GM23338 (cell line): Measurements from ENCODE around the gene STAM. TPM values are rescaled to one million over a fixed set of nuclear protein-coding genes. Genes with fewer than 3 reads are reported as not detected.

Source experiments
- ATAC-seq: fragments of 200-7000 bp; cut with Tn5 transposase; 3 replicates; pipeline ENCODE4 v1.9.1; 2020
- DNase-seq: peaks from one replicate; pipeline ENCODE4 v3.0.0-alpha.2; 2015; ENCODE audit warnings: low spot score
- H2AFZ ChIP-seq: fragments of 200-600 bp; sonication (generic); 2 replicates; pipeline ENCODE4 v1.8.0; 2016; ENCODE audit warnings: antibody characterized with exemption, mild to moderate bottlenecking, moderate library complexity
- H3F3A ChIP-seq: fragments of 200-600 bp; sonication (generic); replicated peaks from 2 replicates; pipeline ENCODE4 v1.8.0; 2017; ENCODE audit warnings: antibody characterized with exemption, mixed run types, low read depth
- H3K27ac ChIP-seq: fragments of 200-600 bp; sonication (generic); 2 replicates; pipeline ENCODE4 v1.6.1; 2016; ENCODE audit warnings: low read depth
- H3K27me3 ChIP-seq: fragments of 200-600 bp; sonication (generic); 2 replicates; pipeline ENCODE4 v1.8.0; 2016; ENCODE audit warnings: mild to moderate bottlenecking, mixed run types, moderate library complexity; ENCODE audit not compliant: insufficient read depth
- H3K36me3 ChIP-seq: fragments of 200-600 bp; sonication (generic); 2 replicates; pipeline ENCODE4 v1.8.0; 2016; ENCODE audit warnings: mild to moderate bottlenecking; ENCODE audit not compliant: insufficient read depth
- H3K4me1 ChIP-seq: fragments of 200-600 bp; sonication (generic); 2 replicates; pipeline ENCODE4 v1.8.0; 2016; ENCODE audit warnings: mild to moderate bottlenecking, moderate library complexity; ENCODE audit not compliant: insufficient read depth
- H3K4me2 ChIP-seq: fragments of 200-600 bp; sonication (generic); 2 replicates; pipeline ENCODE4 v1.7.1; 2017; ENCODE audit warnings: mixed run types
- H3K4me3 ChIP-seq: fragments of 200-600 bp; sonication (generic); 2 replicates; pipeline ENCODE4 v1.6.1; 2016; ENCODE audit warnings: mixed run types
- H3K79me2 ChIP-seq: fragments of 200-600 bp; sonication (generic); replicated peaks from 2 replicates; pipeline ENCODE4 v1.8.0; 2017; ENCODE audit warnings: mild to moderate bottlenecking; ENCODE audit not compliant: insufficient read depth
- H3K9me2 ChIP-seq: fragments of 200-600 bp; sonication (generic); 2 replicates; pipeline ENCODE4 v1.8.0; 2017; ENCODE audit not compliant: insufficient read depth
- H4K20me1 ChIP-seq: fragments of 200-600 bp; sonication (generic); replicated peaks from 2 replicates; pipeline ENCODE4 v1.8.0; 2017; ENCODE audit warnings: mild to moderate bottlenecking; ENCODE audit not compliant: insufficient read depth
- H3K27ac Mint-ChIP-seq: 2 replicates; pipeline ENCODE4 v1.8.0; 2020; ENCODE audit warnings: inconsistent platforms, mild to moderate bottlenecking, moderate library complexity, mixed read lengths
- H3K27me3 Mint-ChIP-seq: 3 replicates; pipeline ENCODE4 v1.8.0; 2022; ENCODE audit warnings: low read depth, mild to moderate bottlenecking, moderate library complexity, mixed read lengths, inconsistent platforms; ENCODE audit not compliant: insufficient read depth, poor library complexity
- H3K36me3 Mint-ChIP-seq: 3 replicates; pipeline ENCODE4 v1.8.0; 2021; ENCODE audit warnings: low read depth, mild to moderate bottlenecking, inconsistent platforms, moderate library complexity, mixed read lengths
- H3K4me1 Mint-ChIP-seq: 3 replicates; pipeline ENCODE4 v1.8.0; 2020; ENCODE audit warnings: mild to moderate bottlenecking, inconsistent platforms, mixed read lengths
- H3K4me3 Mint-ChIP-seq: 3 replicates; pipeline ENCODE4 v1.8.0; 2021; ENCODE audit warnings: moderate library complexity, mild to moderate bottlenecking, inconsistent platforms, mixed read lengths
- H3K9me3 Mint-ChIP-seq: 3 replicates; pipeline ENCODE4 v1.8.0; 2020; ENCODE audit warnings: moderate library complexity, mild to moderate bottlenecking, inconsistent platforms, mixed read lengths
- CREB1 ChIP-seq: fragments of 250-450 bp; sonication (Bioruptor Pico); IDR thresholded peaks from 2 replicates; pipeline ENCODE4 v1.5.0; 2020; ENCODE audit warnings: low read depth, mild to moderate bottlenecking, moderate library complexity
- EZH2 ChIP-seq: fragments of 200-600 bp; sonication (generic); IDR thresholded peaks from one replicate; pipeline ENCODE4 v1.8.0; 2017; ENCODE audit warnings: antibody characterized with exemption, mild to moderate bottlenecking, low read depth; ENCODE audit not compliant: unreplicated experiment
- EZH2phosphoT487 ChIP-seq: fragments of 200-600 bp; sonication (generic); IDR thresholded peaks from one replicate; pipeline ENCODE4 v1.8.1; 2018; ENCODE audit warnings: antibody characterized with exemption; ENCODE audit not compliant: unreplicated experiment
- JUNB ChIP-seq: IDR thresholded peaks from one replicate; pipeline ENCODE4 v1.6.1; 2016; ENCODE audit warnings: antibody characterized with exemption; ENCODE audit not compliant: unreplicated experiment
- NANOG ChIP-seq: IDR thresholded peaks from 2 replicates; pipeline ENCODE4 v1.6.1; 2016; ENCODE audit warnings: antibody characterized with exemption, borderline replicate concordance
- POLR2AphosphoS5 ChIP-seq: IDR thresholded peaks from 2 replicates; pipeline ENCODE4 v1.6.1; 2016; ENCODE audit warnings: antibody characterized with exemption, low read depth
- REST ChIP-seq: IDR thresholded peaks from one replicate; pipeline ENCODE4 v1.6.1; 2018; ENCODE audit warnings: antibody characterized with exemption; ENCODE audit not compliant: unreplicated experiment
- STAT1 ChIP-seq: IDR thresholded peaks from one replicate; pipeline ENCODE4 v1.6.1; 2016; ENCODE audit warnings: antibody characterized with exemption; ENCODE audit not compliant: unreplicated experiment
- ZNF114 ChIP-seq: fragments of 250-450 bp; sonication (Bioruptor Pico); IDR thresholded peaks from 2 replicates; pipeline ENCODE4 v1.5.0; 2020; ENCODE audit warnings: mild to moderate bottlenecking, moderate library complexity
- ZNF331 ChIP-seq: fragments of 250-450 bp; sonication (Bioruptor Pico); IDR thresholded peaks from 2 replicates; pipeline ENCODE4 v1.5.0; 2020; ENCODE audit warnings: low read depth, mild to moderate bottlenecking, moderate library complexity
- polyA plus RNA-seq: library from polyadenylated mRNA; unstranded; fragments of >200 nt; fragmentation: Nextera tagmentation; extraction: Ambion mirVana; gene quantifications from 2 replicates; pipeline ENCODE4 v1.2.1, GENCODE V29; 2016
- total RNA-seq: library from RNA; depleted of rRNA; stranded (reverse); fragments of >200 nt; shearing (Covaris generic); gene quantifications from 2 replicates; pipeline ENCODE4 v1.2.3, GENCODE V29; 2014
- TF ChIP-seq, protein P1 (sequence below): IDR thresholded peaks from 2 replicates; pipeline ENCODE4 v1.6.1; 2016; ENCODE audit warnings: antibody characterized with exemption
- TF ChIP-seq, protein P2 (sequence below), 2 experiments: fragments of 200-600 bp in 1 of 2; sonication (generic) in 1 of 2; conservative IDR thresholded peaks; 2 replicates each; pipeline versions ENCODE4 v1.5.1 to v1.6.1; 2016 to 2017; ENCODE audit warnings: antibody characterized with exemption in 2 of 2, low read depth in 2 of 2, mild to moderate bottlenecking in 2 of 2, moderate library complexity in 1 of 2

Gene STAM
- total and polyA plus RNA-seq, 2 experiments from 2014 or later: 28.8 to 40.5 TPM

GRCh38 chr10:17663450-17663849 is 19.5 kb downstream of the STAM start:
- Mint-ChIP-seq H3K4me3 (no peak overlapping the region), H3K36me3 (peaks cover 3% of the 10 kb centered on the region; the same call in 1 of the 3 replicates), H3K27ac (no peak overlapping the region), H3K4me1 (peaks cover 17% of the 10 kb centered on the region; the same call in 2 of the 3 replicates), H3K9me3 (no peaks in the 10 kb centered on the region), H3K27me3 (no peaks in the 10 kb centered on the region)
- Histone ChIP-seq H3K27ac (no peak overlapping the region), H3F3A (no peaks in the 10 kb centered on the region), H3K36me3 (no peaks in the 10 kb centered on the region), H3K4me2 (no peak overlapping the region), H3K79me2 (peaks cover 98% of the 10 kb centered on the region), H3K4me1 (peaks cover 16% of the 10 kb centered on the region), H3K27me3 (no peaks in the 10 kb centered on the region), H2AFZ (no peak overlapping the region), H4K20me1 (no peaks in the 10 kb centered on the region), H3K4me3 (no peak overlapping the region), H3K9me2 (no peaks in the 10 kb centered on the region)
- TF ChIP-seq NANOG (no peak), JUNB (no peak), EZH2phosphoT487 (no peak), POLR2AphosphoS5 (no peak), ZNF331 (CRISPR knock-in tag) (no peak), REST (no peak), CREB1 (CRISPR knock-in tag) (no peak)
- TF ChIP-seq, protein P1, sequence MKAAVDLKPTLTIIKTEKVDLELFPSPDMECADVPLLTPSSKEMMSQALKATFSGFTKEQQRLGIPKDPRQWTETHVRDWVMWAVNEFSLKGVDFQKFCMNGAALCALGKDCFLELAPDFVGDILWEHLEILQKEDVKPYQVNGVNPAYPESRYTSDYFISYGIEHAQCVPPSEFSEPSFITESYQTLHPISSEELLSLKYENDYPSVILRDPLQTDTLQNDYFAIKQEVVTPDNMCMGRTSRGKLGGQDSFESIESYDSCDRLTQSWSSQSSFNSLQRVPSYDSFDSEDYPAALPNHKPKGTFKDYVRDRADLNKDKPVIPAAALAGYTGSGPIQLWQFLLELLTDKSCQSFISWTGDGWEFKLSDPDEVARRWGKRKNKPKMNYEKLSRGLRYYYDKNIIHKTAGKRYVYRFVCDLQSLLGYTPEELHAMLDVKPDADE: no peak
- no peak for ATAC-seq
- no peak for DNase-seq

DNA sequence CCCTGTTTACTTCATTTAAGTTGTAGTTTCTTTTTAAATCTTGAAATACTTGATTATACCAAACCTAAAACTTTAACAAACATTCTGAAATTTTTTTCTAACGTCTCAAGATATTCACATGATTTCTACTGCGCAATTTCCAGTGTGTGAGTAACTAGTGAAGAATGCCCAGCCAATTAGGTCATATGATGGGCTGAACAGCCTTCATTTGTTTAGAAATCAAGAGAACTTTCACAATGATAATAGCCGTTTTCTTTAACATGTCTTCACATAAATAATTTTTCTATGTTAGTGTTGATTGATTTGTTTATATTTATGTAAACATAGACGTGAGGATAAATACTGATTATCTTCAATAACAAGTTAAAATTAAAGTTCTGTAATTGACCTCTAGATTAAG is 21.8 kb downstream of the STAM start:
- Histone ChIP-seq H3K4me3 (no peak overlapping the region), H4K20me1 (no peaks in the 10 kb centered on the region), H2AFZ (no peak overlapping the region), H3K4me2 (no peak overlapping the region), H3K79me2 (peaks cover 98% of the 10 kb centered on the region), H3K27ac (peak overlapping the region; percentile 5; the same call in 1 of the 2 replicates), H3K36me3 (no peaks in the 10 kb centered on the region), H3K4me1 (peaks cover 29% of the 10 kb centered on the region), H3F3A (no peaks in the 10 kb centered on the region), H3K27me3 (no peaks in the 10 kb centered on the region), H3K9me2 (no peaks in the 10 kb centered on the region)
- ATAC-seq: no peak
- no peak for DNase-seq
- Mint-ChIP-seq H3K27me3 (peaks cover 2% of the 10 kb centered on the region), H3K4me3 (no peak overlapping the region), H3K36me3 (no peaks in the 10 kb centered on the region), H3K27ac (no peak overlapping the region), H3K9me3 (no peaks in the 10 kb centered on the region), H3K4me1 (peaks cover 30% of the 10 kb centered on the region)
- TF ChIP-seq CREB1 (CRISPR knock-in tag) (no peak), ZNF331 (CRISPR knock-in tag) (no peak), ZNF114 (no peak), POLR2AphosphoS5 (no peak), NANOG (no peak), JUNB (no peak), REST (no peak), STAT1 (no peak), EZH2 (no peak)
- TF ChIP-seq, protein P2, sequence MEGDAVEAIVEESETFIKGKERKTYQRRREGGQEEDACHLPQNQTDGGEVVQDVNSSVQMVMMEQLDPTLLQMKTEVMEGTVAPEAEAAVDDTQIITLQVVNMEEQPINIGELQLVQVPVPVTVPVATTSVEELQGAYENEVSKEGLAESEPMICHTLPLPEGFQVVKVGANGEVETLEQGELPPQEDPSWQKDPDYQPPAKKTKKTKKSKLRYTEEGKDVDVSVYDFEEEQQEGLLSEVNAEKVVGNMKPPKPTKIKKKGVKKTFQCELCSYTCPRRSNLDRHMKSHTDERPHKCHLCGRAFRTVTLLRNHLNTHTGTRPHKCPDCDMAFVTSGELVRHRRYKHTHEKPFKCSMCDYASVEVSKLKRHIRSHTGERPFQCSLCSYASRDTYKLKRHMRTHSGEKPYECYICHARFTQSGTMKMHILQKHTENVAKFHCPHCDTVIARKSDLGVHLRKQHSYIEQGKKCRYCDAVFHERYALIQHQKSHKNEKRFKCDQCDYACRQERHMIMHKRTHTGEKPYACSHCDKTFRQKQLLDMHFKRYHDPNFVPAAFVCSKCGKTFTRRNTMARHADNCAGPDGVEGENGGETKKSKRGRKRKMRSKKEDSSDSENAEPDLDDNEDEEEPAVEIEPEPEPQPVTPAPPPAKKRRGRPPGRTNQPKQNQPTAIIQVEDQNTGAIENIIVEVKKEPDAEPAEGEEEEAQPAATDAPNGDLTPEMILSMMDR (conservative IDR thresholded peaks at IDR 0.05; ENCODE audit: low read depth in 2 of 2): no peak
